Breast epithelium (tissue), 4 donors: ENCODE measurements around the gene HDAC9. TPM values are rescaled to one million over a fixed set of nuclear protein-coding genes. Genes with fewer than 3 reads are reported as not detected.

ENCODE experiments used
- DNase-seq, 2 donors: peaks; one replicate each; pipeline ENCODE4 v3.0.0-alpha.2; 2019; ENCODE audit warnings: low spot score in 2 of 2
- H3K27ac ChIP-seq, 2 donors: fragments of 200-600 bp; sonication (generic) in 1 of 2; one replicate each; pipeline ENCODE4 v1.5.1; 2016 to 2019; ENCODE audit warnings: mild to moderate bottlenecking in 1 of 2
- H3K27me3 ChIP-seq, 2 donors: fragments of 200-600 bp; sonication (generic) in 1 of 2; one replicate each; pipeline versions ENCODE4 v1.5.1 to v1.6.0; 2017 to 2019; ENCODE audit warnings: control low read depth in 1 of 2, mild to moderate bottlenecking in 1 of 2
- H3K36me3 ChIP-seq: fragments of 200-600 bp; one replicate; pipeline ENCODE4 v1.5.1; 2019
- H3K4me1 ChIP-seq, 2 donors: fragments of 200-600 bp; sonication (generic); one replicate each; pipeline ENCODE4 v1.5.1; 2016 to 2019; ENCODE audit warnings: control low read depth in 1 of 2
- H3K4me3 ChIP-seq, 3 donors: fragments of 200-600 bp; sonication (generic); 1 replicate in 2 of 3; 2 replicates in 1 of 3; pipeline ENCODE4 v1.5.1; 2016 to 2019; ENCODE audit warnings: mild to moderate bottlenecking in 3 of 3, moderate library complexity in 2 of 3
- H3K9me3 ChIP-seq, 2 donors: fragments of 200-600 bp; sonication (generic) in 1 of 2; one replicate each; pipeline ENCODE4 v1.5.1; 2016 to 2019; ENCODE audit warnings: control low read depth in 1 of 2
- CTCF ChIP-seq, 3 donors: fragments of 450-650 bp; IDR thresholded peaks; one replicate each; pipeline ENCODE4 v1.5.1; 2016 to 2017; ENCODE audit warnings: antibody characterized with exemption in 3 of 3, mild to moderate bottlenecking in 3 of 3, moderate library complexity in 3 of 3
- POLR2A ChIP-seq: fragments of 450-650 bp; IDR thresholded peaks from one replicate; pipeline ENCODE4 v1.6.1; 2016; ENCODE audit warnings: antibody characterized with exemption, mild to moderate bottlenecking, moderate library complexity
- POLR2AphosphoS5 ChIP-seq, 3 donors: sonication (generic); formaldehyde crosslinking; IDR thresholded peaks; one replicate each; pipeline ENCODE4 v1.6.1; 2017; ENCODE audit warnings: antibody characterized with exemption in 3 of 3
- intact Hi-C: fragments of 100-400 bp; cut with DNase I; formaldehyde crosslinking; loops from one replicate; pipeline ENCODE4 v1.15.1; 2023; ENCODE audit warnings: low total_unique reads
- total RNA-seq, 3 donors: library from RNA; depleted of rRNA; stranded (reverse); fragments of >200 nt; gene quantifications; one replicate each; pipeline ENCODE4 v1.1.0, GENCODE V29; 2016

Gene HDAC9
- total RNA-seq, 3 donors from 2014 or later, result 7.2 to 27.5 (median 7.3) TPM

- Histone ChIP-seq H3K9me3 (no peaks in the 10 kb centered on the region), H3K36me3 (no peaks in the 10 kb centered on the region), H3K4me3 (no peak overlapping the region), H3K27ac (no peak overlapping the region), H3K27me3 (no peaks in the 10 kb centered on the region), H3K4me1 (no peaks in the 10 kb centered on the region)
- DNase-seq, result no peak
- no peak for TF ChIP-seq CTCF (IDR thresholded peaks at IDR 0.05)
- TF ChIP-seq POLR2AphosphoS5 (IDR thresholded peaks at IDR 0.05), result no peak
- intact Hi-C loops, result no loop called here
These were observed 3.7 kb upstream of the HDAC9 start for GRCh38 chr7:18491871-18492270.

DNA sequence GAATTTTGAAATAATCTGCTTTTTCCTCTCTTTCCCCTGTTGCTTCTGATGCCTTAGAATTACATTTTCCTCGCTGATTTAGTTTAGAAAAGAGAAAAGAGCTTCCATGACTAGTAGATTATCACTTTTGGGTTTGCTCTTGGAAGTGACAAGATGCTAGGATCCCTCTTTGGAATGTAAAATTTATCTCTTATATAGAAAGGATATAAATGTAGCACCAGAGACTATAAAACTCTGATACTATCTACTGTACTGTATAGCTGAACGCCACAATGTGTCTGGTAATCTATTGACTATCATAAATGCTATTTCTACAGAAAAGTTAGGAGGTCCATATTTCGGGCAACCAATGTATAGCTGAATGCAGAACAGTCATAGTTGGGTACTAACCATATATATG lies 1.1 kb upstream of the HDAC9 start:
- DNase-seq, result no peak
- intact Hi-C loops, result no loop called here
- Histone ChIP-seq H3K4me3 (no peak overlapping the region), H3K4me1 (no peaks in the 10 kb centered on the region), H3K27ac (no peak overlapping the region), H3K36me3 (no peaks in the 10 kb centered on the region), H3K9me3 (no peaks in the 10 kb centered on the region), H3K27me3 (no peaks in the 10 kb centered on the region)
- no peak for TF ChIP-seq POLR2A
- no peak for TF ChIP-seq POLR2AphosphoS5 (IDR thresholded peaks at IDR 0.05)
- TF ChIP-seq CTCF (IDR thresholded peaks at IDR 0.05), result no peak

DNA sequence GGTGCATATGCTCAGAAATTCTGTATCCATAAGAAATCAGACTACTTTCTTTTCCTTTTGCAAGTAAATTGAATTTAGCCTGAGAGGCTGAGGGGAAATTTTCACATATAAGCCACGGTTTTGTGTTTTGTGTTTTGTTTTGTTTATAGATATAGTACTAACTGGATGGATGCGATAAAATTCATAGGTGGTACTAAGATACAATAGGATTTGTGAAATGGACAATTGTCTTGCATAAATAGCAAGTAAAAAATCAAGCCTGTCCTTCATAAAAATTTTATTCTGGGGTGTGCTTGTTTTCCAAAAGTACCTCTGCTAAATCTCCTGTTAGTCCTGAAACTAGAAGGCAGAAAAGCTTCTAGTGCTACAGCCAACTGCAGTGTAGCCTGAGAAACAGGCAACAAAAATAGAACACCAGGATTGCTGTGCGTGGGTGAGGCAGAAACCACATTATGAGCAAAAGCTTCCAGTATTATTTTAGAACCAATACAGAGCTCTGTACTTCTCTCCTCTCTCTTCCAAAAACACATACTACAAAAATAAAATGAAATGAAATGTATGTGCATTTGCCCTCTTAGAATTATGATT lies 634 bp upstream of the HDAC9 start:
- H3K4me3 ChIP-seq, result peak overlapping the region; percentile 34 to 66 (median 40)
- H3K27ac ChIP-seq, result no peak overlapping the region
- no peaks in the 10 kb centered on the region for H3K9me3 ChIP-seq
- TF ChIP-seq POLR2AphosphoS5 (IDR thresholded peaks at IDR 0.05), result no peak
- TF ChIP-seq CTCF (IDR thresholded peaks at IDR 0.05), result no peak
- no peak for TF ChIP-seq POLR2A
- H3K36me3 ChIP-seq, result no peaks in the 10 kb centered on the region
- H3K27me3 ChIP-seq, result no peaks in the 10 kb centered on the region
- intact Hi-C loops, result no loop called here
- DNase-seq, result no peak
- H3K4me1 ChIP-seq, result no peaks in the 10 kb centered on the region

DNA sequence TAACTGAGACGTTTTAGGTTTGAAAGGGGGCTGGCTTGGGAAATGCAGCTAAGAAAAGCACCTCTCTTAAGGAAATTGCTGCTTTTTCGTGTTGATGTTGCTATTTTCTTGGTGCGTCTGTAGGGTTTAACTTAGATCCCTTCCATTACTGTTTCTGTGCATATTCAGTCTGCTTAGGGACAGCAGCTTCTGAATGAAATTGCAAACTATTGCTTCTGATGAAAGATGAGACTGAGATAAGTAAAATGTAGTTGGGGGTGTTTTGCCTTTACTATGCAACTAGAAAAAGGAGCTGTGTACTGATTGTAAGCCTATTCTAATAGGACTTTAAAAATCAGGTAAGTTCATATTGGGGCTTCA lies 772 bp downstream of the HDAC9 start:
- Histone ChIP-seq H3K9me3 (no peaks in the 10 kb centered on the region), H3K27ac (no peak overlapping the region), H3K36me3 (no peaks in the 10 kb centered on the region), H3K27me3 (no peaks in the 10 kb centered on the region), H3K4me1 (no peaks in the 10 kb centered on the region), H3K4me3 (peak overlapping the region; percentile 34 to 66 (median 40))
- DNase-seq, result no peak
- intact Hi-C loops, result no loop called here
- TF ChIP-seq POLR2A (no peak), CTCF (IDR thresholded peaks at IDR 0.05) (no peak), POLR2AphosphoS5 (IDR thresholded peaks at IDR 0.05) (no peak)

DNA sequence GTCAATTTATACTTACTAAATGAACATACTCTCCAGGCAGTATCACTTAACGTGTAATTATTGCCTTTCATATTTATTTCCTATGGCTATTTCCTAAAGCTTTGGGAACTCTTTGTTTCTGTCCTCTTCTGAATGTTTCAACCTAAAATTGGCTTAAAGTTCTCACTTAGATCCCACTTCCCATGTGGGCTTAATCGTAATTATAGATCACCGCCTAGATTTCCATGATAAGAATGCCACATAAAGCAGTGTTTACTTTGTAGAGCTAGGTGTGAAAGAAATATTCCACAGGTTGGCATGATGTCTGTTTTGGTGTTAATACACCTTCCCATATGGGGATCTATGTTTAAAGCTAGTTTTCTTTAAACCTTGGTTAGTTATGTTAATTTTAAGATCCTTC lies 1.5 kb downstream of the HDAC9 start:
- Histone ChIP-seq H3K27me3 (no peaks in the 10 kb centered on the region), H3K4me1 (no peaks in the 10 kb centered on the region), H3K9me3 (no peaks in the 10 kb centered on the region), H3K4me3 (no peak overlapping the region), H3K27ac (no peak overlapping the region), H3K36me3 (no peaks in the 10 kb centered on the region)
- TF ChIP-seq POLR2A (no peak), CTCF (IDR thresholded peaks at IDR 0.05) (no peak), POLR2AphosphoS5 (IDR thresholded peaks at IDR 0.05) (no peak)
- DNase-seq, result no peak
- intact Hi-C loops, result no loop called here
